Vagina (tissue), 2 donors: Measurements from ENCODE around the gene ARMC9.

ENCODE experiments used
- CTCF ChIP-seq, 3 experiments: fragments of 450-650 bp in 2 of 3; fragments of 200-600 bp in 1 of 3; sonication (generic) in 1 of 3; IDR thresholded peaks; one replicate each; pipeline ENCODE4 v1.5.1; 2017 to 2019; ENCODE audit warnings: antibody characterized with exemption in 3 of 3, mild to moderate bottlenecking in 2 of 3, moderate library complexity in 2 of 3
- POLR2A ChIP-seq, 2 donors: fragments of 450-650 bp; IDR thresholded peaks; one replicate each; pipeline ENCODE4 v1.6.1; 2017; ENCODE audit warnings: antibody characterized with exemption in 2 of 2, mild to moderate bottlenecking in 2 of 2, moderate library complexity in 2 of 2
- POLR2AphosphoS5 ChIP-seq, 2 donors: sonication (generic); formaldehyde crosslinking; IDR thresholded peaks; one replicate each; pipeline ENCODE4 v1.9.0; 2017; ENCODE audit warnings: antibody characterized with exemption in 2 of 2, mild to moderate bottlenecking in 2 of 2, low read depth in 1 of 2; ENCODE audit not compliant: insufficient read depth in 1 of 2

DNA sequence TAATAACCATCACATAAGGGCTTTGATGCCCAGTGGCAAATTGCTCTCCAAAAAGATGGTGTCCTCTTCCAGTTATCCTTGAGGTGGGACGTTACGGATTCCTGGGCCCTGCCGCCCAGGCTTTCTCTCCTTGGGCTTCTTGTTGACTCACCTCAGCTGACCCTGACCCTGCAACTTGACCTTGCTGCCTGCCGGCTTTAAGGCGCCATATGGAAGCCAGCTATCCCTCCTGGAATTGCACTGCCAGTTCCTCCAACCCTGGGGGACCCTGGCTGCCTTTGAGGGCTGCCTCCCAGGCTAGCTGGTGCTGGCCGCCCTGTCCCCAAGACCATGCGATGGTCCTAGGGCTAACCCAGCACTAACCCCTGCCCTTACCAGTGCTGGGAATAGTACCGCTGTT, 168.7 kb downstream of the ARMC9 start:
- no peak for TF ChIP-seq CTCF (IDR thresholded peaks at IDR 0.05)
- TF ChIP-seq POLR2AphosphoS5 (IDR thresholded peaks at IDR 0.05; ENCODE audit: insufficient read depth in 1 of 2, low read depth in 1 of 2), result no peak
- no peak for TF ChIP-seq POLR2A (IDR thresholded peaks at IDR 0.05)
